HG02571 (cell line): ENCODE results near the gene MVB12B.

Source experiments
- ATAC-seq: cut with Tn5 transposase; IDR thresholded peaks from one replicate; pipeline ENCODE4 v1.9.1; 2021; ENCODE audit warnings: mild to moderate bottlenecking, moderate library complexity; ENCODE audit not compliant: unreplicated experiment

MVB12B gene

DNA sequence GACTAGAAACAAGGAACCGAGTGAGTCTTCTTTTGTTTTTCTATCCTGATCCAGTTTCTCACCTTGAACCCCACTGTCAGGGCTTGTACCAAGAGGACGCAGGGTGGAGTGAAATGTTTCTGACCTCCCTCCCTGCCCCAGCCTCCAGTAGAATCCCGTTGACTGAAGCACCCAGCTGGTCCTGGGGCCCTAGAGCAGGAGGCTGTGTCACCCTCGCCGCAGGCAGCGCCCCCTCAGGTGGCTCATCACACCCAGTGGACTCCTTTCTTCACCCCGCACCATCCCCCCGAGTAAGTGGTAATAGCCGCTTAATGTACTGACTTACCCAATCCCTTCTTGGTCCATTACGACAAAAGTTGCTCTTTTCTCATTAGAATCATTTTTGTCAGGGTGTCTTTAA lies 53.8 kb downstream of the MVB12B start:
- no peak for ATAC-seq

DNA sequence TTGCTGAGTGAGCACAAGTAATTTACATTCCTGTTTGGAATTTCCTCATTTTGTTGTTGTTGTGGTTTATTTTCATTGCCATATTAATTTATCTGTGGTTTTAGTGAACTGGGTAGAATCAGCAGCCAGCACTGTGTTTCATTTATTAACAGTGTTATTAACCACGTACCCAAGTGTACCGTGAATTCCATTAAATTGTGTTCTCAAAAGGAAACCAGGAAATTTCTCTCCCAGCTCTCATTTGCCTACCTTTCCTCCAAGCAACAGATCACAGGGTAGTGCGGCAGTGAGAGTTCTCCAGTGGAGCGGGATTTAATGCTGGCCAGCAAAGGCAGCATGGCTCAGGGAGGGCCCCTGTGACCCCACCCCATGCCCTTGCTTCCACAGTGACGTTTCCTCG lies 54.6 kb downstream of the MVB12B start:
- no peak for ATAC-seq

DNA sequence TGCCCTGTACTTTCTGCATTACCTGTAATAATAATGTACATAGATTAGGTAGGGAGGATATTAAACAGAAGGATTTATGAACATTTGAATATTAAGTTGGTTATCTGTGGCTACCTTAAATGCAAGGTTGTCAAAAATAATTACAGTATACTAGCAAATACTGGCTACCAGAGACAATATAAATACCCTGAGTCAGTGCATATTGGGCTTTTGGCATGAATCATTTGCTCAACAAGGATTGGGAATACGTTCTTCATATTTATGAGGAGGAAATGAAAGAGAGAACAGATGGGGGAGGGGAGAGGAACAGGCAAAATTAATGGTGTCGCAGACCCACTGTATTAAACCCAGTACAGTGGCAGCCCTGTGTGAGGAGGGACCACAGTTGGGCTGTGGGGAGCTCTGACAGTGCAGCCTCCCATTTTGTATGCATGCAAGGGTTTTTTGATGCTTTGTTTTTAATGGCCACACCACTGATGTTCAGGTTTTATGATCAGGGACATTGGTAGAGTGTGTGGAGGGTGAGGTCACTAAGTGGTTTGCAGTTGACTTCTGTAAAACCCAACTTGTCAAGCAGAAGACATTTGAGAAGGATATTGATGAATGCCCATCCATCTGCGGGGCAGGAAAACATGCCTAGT lies 56.9 kb downstream of the MVB12B start:
- no peak for ATAC-seq

DNA sequence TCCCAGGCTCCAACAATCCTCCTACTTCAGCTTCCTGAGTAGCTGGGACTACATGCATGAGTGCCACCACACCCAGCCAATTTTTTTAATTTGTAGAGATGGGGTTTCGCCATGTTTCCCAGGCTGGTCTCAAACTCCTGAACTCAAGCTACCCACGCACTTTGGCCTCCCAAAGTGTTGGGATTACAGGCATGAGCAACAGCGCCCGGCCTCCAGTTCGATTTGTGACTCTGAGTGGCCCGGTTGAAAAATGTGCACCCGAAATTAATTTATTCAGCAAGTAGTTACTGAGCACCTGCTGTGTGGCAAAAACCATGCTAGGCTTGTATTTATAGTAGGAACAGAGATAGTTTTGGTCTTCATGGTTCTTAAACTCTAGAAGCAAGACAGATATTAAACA lies 58.3 kb downstream of the MVB12B start:
- no peak for ATAC-seq

DNA sequence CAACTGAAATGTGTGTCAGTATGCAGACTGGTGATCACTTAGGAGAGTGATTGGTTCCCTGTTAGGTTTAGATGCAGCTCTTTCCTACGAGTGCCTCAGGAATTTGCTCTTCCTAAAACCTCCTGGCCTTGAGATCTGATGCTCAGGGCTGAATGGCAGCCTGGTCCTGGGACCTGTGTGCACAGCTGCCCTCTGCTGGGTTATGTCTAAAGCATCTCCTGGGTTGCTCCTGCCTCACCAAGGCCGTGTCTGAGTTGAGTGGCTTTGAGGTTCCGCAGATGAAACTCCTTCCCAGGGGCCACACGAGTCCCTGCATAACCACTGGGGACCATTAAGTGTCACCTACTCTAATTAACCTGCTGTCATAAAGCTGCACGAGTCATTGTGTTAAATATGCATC lies 59.5 kb downstream of the MVB12B start:
- ATAC-seq, result no peak

DNA sequence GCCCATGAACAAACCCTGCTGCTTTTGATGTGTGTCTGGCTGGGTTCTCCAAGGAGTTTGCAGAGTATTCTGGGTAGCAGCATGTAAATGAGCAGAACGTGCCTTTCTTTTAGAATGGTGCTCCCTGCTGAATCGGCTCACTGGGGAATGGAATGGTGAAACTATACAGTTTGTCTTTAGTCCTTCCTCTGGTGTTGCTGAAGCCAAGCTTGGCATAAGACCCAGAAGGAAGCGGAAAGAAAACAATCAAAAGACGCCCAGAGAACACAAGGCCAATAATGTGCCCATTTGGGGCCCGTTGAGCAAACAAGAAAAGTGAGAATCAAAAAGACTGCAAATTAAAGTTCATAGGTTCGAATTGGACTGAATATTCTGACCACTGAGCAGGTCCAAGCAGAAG lies 60.1 kb downstream of the MVB12B start:
- no peak for ATAC-seq

DNA sequence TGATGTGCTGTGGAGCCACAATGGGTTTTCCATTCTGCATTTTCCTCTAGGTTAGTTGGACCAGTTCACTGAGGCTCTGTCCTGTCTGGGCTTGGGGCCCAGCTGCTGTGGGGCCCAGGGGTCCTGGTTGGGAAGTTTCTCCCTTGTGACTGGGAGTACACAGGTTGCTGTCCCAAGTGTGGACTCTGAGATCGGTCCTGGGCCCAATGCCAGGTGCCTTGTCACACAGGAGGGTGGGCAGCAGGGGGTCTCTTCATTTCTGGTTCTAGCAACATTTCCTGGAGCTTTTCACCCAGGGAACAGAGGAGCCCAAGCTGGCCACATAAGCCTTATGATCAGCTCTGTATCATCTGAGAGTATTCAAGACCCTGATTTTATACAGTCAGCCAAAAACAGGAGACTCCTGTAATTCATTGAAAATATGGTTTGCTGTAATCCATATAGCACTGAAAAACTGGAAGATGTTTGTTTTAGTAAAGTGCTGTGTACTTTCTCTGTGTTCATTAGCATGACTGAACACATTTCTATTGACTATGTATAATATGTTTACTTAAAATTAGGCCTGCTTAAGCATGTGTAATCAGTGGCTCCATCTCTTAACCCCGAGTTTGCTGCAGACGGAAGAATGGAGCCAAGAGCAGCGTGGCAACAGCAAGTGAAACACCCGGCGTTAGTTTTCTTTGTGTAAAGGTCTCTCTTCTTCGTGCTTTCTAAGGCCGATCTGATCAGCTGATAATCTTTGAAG lies 62.5 kb downstream of the MVB12B start:
- ATAC-seq, result no peak

DNA sequence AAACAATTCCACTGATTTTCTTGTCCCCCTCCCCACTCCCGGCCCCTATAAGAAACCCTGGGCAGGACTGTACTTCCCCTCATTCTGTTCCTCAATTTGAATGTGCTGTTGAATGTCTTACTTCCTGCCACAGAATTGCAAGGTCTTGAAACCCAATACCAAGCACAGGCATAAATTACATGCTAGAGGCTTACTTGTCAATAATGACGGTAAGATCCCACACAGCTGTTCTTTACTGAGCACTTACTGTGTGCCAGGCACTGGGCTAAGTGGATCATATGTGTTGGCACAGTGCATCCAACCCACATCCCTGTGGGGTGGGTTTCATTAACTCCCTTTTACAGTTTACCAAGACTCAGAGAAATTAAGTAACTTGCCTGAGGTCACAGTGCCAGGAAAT lies 63.4 kb downstream of the MVB12B start:
- ATAC-seq, result no peak

DNA sequence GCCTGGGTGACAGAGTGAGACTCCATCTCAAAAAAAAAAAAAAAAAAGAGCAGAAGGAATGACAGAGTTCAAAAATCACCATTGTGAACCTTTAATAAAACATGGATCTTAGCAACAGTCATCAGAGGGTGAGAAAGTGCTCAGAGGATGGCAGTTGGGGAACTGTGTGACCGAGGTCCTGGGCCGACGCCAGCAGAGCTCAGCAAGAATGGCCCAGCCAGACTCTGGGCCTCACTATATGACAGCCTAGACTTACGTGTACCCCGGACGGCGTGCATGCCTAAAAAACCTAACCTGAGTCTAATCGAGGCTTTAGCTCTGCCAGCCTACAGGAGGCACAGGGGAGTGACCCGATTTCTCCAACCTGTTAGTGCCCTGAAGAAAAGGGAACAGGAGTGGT lies 64.3 kb downstream of the MVB12B start:
- no peak for ATAC-seq

DNA sequence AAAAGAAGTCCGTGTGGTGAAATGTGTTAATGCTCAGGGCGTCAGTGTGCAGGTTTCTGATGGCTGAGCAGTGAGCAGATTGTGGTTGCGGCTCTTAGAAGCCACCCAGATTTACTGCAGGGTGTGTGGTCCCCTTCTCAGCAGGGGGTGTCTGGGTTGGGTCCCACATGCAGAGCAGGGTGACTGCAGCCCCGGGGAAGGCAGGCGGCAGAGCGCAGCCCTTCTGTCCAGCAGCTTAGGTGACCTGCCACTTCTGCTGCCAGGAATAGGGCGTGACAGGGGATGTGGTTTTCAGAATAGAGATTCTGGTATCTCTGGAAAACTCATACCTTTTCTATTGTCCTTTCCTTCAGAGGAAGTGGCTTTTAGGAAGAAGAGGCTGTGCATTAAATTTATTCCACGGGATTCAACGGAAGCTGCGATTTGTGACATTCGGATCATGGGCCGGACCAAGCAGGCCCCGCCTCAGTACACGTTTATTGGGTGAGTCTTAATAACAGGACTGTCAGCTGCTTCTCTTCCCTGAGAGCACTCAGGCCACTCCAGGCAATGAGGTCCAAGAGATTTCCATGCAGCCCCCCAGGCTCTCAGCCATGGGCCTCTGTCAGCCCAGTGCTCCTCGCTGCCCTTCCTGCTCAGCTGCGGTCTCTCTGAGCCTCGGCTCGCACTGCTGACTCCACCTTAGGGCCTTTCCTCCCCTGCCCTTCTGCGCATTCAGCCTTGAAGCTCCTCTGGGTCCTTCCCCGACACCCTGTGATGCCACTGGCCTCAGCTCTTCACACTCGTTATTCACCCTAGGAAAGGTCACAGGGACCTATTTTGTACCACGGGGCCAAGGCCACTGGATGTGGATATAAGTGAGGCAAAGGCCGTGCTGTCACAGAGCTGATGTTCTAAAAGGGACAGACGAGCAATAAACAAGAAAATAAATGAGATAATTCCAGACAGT lies 65.4 kb downstream of the MVB12B start:
- no peak for ATAC-seq

DNA sequence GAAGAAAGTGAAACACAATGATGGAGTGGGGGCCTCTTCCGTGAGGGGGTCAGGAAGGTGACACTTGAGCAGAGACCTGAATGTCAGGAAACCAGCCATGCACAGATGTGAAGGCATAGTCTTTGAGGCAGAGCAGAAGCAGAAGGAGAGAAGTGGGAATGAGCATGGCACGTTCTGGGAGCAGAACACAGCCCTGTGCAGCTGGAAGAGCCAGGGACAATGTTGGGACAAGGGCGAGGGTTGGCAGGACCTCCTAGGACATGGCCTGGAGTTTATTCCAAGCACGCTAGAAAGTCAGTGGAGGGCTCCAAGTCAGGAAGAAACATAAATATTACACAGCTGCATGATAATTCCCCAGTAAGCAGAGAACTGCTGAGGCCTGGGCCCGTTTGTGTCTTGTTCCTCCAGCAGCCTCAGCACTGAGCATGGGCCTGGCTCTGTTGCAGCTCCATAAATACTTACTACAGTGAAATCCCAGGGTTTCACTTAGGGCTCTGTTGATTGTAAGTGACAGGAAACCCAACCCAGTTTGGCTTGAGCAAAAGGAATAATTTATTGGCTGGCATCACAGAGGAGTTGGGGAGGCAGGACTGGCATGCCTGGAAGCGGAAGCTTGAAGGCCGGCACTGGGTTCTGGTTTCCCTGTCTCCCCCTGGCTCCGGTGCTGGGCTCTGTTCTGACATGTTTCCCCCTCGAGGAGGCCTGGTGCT lies 66.2 kb downstream of the MVB12B start:
- ATAC-seq, result no peak

DNA sequence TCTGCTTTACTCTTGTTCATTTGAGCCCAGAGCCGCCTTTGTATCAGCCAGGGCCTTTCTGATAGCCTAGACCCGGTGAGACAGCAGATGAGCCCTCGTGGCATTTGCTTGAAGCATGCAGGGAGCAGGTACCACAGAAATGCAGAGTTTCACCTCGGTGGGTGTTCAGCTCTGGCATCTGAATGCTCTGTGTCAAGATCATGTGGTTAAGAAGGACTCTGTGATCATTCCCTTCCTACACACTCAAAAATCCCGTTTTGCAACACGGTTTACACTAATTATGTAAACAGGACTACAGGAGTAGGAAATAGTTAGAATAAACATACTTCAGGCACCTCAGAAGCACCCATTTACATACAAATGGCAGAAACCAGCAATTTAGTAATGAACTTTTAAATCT lies 67.2 kb downstream of the MVB12B start:
- ATAC-seq, result no peak

DNA sequence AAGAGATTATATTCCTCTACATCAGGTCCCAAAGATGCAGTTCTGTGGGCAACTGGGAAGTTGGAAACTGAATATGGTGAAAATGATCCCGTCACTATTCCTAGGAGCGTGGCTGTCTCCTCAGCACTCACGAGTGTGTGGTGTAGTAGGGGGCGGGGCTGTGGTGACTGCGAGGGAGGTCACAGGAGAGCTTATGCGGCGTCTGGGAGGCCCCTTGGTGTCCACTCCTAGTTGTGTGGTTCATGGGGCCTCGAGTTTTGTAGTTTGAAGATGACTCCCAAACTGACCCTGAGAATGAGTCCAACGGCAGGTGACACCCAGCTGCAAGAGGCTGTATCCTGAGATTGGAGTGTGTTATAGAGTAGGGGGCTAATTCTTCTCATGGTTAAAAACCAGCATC lies 68.2 kb downstream of the MVB12B start:
- no peak for ATAC-seq

DNA sequence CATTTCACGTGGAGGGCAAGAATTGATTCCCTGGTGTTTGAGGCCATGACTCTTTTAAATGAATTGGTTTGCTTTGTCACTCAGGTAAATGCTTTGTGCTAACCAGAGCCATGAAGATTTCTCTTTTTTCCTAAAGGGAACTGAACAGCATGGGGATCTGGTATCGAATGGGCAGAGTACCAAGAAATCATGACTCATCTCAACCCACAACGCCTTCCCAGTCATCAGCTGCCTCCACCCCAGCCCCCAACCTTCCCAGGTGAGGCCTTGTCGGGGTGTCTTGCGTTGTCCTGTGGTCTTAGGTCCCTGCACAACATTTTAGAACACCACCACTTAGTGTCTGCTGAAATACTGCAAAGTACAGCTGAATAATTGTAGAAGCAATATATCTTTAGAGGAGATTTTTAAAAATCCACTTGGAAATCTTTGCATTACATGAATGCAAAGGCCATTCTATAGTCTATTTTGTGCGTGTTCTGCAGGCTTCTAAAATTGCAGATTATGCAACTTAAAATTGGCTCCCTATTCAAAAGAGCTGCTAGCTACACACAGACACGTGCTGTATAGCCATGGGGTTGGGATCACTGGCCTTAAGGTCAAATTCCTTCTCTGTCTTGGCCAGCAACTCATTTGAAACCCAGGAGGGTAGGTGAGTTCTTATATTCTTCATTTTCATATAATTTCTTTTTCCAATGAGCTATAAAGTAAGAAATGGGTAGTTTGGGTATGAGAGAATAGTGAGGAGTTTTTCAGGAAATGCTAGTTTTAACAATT lies 69.0 kb downstream of the MVB12B start:
- ATAC-seq, result no peak

DNA sequence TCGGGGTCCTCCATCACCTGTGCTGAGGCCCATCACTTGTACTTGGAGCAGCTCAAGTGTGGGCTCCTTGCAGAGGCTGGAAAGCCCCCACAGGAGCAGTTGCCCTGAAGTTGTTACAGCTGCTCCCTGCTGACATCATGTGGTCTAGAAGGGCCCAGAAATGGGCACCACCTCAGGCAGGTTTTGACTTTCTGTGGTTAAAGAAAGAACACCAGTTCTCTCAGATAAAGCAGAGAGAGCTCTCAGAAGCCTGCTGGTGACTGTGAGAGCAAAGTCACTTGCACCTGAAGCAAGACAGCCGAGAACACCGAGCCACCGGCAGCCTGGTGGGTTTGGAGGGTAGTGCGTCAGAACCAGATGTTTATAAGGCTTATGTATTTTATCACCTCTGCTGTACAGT lies 70.4 kb downstream of the MVB12B start:
- peak; percentile 85 for ATAC-seq

DNA sequence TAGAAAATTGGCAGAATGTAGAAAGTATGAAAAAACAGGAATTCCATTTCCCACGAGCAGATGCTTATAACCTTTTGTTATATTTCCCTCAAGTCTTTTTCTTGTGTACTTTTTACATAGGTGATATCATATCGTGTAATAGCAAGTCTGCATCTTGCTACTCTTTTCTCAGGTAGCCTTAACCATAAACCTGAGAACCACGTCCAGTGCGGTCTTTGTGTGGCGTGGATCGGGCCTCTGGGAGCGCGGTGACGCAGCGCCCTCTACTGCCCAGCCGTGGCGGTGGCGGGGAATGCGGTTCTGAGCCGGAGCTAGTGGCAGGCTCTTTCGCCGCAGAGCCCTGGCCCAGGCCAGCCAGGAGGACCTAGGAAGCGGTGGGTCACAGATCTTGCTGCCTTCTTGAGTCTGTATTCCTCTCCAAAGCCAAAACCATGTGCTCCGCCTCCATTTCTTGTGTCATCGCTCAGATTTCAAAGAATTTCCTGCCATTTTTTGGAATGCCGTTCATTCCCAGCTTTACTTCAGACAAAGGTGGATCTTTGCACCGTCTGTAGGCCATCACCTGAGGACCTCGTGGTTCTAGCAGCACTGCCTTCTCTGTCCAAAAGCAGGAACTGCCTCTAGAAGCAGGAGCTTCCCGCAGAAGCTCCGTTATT lies 71.9 kb downstream of the MVB12B start:
- ATAC-seq, result no peak

DNA sequence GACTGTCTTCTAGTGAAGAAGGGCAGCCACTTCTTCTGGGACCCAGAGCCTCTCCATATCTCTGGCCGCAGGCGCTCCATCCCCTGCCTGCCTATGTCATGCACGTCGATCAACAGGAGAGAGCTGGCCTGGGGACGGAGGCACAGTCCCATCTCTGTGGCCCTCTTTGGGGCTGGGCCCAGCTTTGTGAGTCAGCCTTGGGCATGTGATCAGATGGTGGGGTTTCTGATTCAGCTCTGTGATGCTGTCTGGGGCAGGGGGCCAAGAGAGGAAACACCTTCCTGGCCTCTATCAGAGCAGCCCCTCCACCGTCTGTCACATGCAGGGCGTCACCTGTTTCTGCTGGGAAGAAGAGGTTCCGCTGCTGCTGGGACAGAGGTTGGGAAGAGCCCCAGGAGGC lies 72.6 kb downstream of the MVB12B start:
- ATAC-seq, result no peak

DNA sequence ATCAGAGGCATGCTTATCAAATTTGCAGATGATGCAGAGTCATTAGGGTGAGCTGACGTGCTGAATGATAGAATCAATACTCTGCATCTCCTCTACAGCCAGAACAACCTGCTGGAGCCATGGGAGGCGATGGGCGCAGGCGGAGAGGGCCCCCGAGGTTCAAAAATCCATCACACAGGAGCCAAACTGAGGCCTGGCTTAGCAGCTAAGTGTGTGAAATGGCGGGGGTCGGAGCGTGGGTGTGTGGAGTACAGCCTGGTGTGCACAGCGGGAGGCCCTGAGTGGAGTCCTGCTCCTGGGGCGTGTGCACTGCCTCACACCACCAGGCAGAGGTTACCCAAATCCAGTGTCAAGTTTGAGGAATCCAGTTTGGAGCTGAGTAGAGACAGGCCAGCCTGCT lies 73.2 kb downstream of the MVB12B start:
- no peak for ATAC-seq

DNA sequence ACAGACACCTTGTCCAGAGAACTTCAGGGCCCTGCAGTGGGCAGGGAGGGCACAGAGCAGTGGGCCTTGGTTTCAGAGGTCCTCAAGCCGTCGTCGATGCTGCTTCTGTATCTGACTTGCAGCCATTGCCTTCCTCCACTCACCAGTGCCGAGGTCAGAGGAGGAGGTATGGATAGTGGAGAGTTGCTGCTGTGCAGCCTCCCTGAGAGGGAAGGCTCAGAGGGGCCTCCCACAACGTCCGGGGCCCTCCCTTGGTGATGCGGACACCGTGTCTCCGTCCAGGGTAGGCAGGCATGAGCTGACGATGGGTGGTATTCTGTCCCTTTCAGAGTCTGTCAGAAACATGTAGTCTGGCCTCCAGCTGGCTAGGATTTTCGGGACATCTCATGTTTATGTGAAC lies 73.9 kb downstream of the MVB12B start:
- no peak for ATAC-seq

DNA sequence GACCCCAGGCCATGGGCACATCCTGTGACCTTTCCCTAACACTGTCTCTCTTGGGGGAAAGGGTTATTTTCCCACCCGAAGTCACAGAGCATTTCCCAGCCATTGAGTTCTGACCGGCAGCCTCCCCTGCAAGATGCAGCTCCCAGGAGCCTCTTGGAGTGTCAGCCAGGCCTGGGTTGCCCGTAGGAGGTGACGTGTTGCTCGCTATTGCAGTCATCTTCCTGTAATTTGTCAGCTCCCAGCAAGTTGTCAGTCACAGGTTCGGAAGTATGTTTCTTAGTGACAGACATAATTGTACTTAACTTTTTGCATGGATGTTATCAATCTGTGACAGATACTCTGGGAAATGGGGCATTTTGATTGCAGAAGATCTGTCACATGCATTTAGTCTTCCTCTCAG lies 74.5 kb downstream of the MVB12B start:
- ATAC-seq, result no peak
